ENCODE results near the gene KIF25. TPM values are rescaled to one million over a fixed set of nuclear protein-coding genes. Genes with fewer than 3 reads are reported as not detected.

KIF25 gene
- total RNA-seq, 1 experiment from 2014 or later, result 0.28 TPM

DNA sequence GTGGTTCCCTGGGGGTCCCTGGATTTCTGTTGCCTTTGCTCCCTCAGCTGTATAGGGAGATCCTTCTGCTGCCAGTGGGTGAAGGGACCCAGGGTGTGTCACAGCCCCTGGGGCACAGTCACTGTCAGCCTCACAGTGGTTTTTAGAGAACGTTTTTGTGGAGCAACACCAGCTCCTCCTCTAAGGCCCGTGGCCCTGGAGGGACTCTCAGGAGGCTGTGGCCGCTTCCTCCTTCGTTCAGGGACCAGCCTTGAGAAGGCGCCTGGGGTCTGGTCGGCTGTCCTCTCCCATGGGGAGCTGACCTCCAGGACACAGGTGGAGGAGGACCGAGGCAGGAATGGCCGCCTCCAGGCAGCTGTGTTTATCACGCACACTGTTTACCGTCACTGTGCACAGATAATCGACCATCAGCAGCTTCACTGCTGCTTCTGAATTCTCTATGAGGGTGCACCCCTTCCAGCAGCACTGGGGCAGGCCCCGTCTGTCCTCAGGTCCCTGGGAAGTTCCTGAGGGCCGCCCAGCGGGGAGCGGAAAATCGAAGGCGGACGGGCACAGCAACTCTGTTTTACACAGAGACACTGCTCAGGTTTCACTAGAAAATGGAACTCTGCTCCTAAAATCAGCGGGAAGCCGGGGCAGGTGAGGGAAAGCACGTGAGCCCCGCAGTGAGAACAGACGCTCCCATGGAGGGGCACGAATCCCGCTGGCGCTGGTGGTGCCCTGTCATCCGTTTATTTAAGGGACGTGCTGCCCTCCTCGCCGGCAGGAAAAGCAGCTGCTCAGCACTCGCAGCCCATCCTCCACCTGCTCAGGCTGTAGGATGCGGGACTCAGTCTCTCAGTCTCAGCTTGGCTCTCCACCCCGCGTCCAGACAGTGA, 92.0 kb downstream of the KIF25 start (continued):
- TF ChIP-seq, protein P1, sequence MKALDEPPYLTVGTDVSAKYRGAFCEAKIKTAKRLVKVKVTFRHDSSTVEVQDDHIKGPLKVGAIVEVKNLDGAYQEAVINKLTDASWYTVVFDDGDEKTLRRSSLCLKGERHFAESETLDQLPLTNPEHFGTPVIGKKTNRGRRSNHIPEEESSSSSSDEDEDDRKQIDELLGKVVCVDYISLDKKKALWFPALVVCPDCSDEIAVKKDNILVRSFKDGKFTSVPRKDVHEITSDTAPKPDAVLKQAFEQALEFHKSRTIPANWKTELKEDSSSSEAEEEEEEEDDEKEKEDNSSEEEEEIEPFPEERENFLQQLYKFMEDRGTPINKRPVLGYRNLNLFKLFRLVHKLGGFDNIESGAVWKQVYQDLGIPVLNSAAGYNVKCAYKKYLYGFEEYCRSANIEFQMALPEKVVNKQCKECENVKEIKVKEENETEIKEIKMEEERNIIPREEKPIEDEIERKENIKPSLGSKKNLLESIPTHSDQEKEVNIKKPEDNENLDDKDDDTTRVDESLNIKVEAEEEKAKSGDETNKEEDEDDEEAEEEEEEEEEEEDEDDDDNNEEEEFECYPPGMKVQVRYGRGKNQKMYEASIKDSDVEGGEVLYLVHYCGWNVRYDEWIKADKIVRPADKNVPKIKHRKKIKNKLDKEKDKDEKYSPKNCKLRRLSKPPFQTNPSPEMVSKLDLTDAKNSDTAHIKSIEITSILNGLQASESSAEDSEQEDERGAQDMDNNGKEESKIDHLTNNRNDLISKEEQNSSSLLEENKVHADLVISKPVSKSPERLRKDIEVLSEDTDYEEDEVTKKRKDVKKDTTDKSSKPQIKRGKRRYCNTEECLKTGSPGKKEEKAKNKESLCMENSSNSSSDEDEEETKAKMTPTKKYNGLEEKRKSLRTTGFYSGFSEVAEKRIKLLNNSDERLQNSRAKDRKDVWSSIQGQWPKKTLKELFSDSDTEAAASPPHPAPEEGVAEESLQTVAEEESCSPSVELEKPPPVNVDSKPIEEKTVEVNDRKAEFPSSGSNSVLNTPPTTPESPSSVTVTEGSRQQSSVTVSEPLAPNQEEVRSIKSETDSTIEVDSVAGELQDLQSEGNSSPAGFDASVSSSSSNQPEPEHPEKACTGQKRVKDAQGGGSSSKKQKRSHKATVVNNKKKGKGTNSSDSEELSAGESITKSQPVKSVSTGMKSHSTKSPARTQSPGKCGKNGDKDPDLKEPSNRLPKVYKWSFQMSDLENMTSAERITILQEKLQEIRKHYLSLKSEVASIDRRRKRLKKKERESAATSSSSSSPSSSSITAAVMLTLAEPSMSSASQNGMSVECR (CRISPR knock-in tag; IDR thresholded peaks at IDR 0.05; ENCODE audit: borderline replicate concordance), result no peak
- TF ChIP-seq TP53 (CRISPR knock-in tag; IDR thresholded peaks at IDR 0.05), result no peak
- TF ChIP-seq, protein P2, sequence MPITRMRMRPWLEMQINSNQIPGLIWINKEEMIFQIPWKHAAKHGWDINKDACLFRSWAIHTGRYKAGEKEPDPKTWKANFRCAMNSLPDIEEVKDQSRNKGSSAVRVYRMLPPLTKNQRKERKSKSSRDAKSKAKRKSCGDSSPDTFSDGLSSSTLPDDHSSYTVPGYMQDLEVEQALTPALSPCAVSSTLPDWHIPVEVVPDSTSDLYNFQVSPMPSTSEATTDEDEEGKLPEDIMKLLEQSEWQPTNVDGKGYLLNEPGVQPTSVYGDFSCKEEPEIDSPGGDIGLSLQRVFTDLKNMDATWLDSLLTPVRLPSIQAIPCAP (CRISPR knock-in tag; IDR thresholded peaks at IDR 0.05), result no peak
- TF ChIP-seq ZNF671 (CRISPR knock-in tag; IDR thresholded peaks at IDR 0.05), result no peak

DNA sequence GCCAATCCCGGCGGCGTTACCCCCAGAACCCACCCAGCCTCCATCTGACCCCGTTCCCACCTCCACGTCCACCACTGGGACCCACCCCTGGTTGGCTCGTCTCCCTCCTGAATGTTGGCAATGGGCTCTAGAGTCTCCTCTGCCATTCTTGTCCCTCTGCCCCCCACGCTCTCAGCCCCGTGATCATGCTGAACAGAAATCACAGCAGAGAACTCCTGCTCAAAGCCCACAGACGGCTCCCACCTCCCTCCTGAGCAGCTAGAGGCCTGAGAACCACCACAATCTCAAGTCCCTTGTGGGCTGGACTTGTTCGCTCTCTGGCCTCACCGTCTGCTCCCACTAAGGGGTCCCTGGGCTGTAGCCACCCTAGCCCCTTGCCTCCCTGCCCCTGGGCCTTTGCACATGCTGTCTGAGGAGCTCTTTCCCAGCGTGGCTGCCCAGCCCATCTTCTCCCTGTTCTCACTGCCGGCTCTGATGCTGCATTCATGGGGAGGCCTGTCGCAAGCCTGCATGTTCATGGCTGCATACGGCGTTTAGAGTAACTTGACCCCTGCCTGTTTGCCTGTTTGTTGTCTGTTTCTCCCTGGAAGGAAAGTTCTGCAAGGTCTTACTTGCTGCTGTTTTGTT, 92.7 kb downstream of the KIF25 start:
- Mint-ChIP-seq H3K4me1 (peaks cover 27% of the 10 kb centered on the region), H3K4me3 (no peak overlapping the region), H3K36me3 (no peaks in the 10 kb centered on the region), H3K9me3 (0 out of 2 replicates have a peak, but pooled peaks cover 4% of the 10 kb centered on the region), H3K27me3 (ENCODE audit: low read depth) (no peaks in the 10 kb centered on the region), H3K27ac (no peak overlapping the region)
- POLR2A ChIA-PET, result interaction anchor here (0.9 kb wide), 1 partner anchor 19 kb away, joined by 3 read pairs; no protein-coding TSS in a partner anchor
- CTCF ChIA-PET, result interaction anchor here (5.0 kb wide), 1 partner anchor 30 kb away, joined by 16 read pairs; no protein-coding TSS in a partner anchor
- TF ChIP-seq GTF2I (CRISPR knock-in tag; conservative IDR thresholded peaks at IDR 0.05), result 0 out of 2 replicates have a peak, but pooled peaks have one; percentile 27
- TF ChIP-seq ZNF232 (CRISPR knock-in tag; IDR thresholded peaks at IDR 0.05), result no peak
- no peak for DNase-seq (ENCODE audit: low spot score)
- no peak for ATAC-seq

DNA sequence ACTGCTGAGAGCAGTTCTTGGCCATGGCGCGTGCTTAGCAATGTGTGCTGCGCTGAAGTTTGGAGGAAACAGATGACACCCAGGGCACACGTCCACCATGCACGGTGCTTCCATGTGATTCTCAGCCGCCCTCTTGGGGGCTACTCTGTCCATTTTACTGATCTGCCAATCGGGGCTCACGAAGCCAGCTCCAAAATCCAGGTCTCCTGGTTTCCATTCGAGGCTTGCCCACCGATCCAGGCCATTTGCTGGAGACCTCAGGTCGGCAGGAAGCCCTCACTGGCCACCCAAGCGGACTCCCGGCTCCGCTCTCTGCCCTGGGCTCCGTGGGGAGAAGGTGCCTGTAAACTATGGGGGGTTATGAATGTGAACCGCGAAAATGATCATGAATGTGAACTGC, 93.2 kb downstream of the KIF25 start:
- Mint-ChIP-seq H3K9me3 (0 out of 2 replicates have a peak, but pooled peaks cover 4% of the 10 kb centered on the region), H3K27me3 (ENCODE audit: low read depth) (no peaks in the 10 kb centered on the region), H3K4me3 (no peak overlapping the region), H3K36me3 (no peaks in the 10 kb centered on the region), H3K4me1 (peaks cover 27% of the 10 kb centered on the region), H3K27ac (no peak overlapping the region)
- ATAC-seq (no peak), DNase-seq (ENCODE audit: low spot score) (no peak)
- POLR2A ChIA-PET, result no interaction called here
- TF ChIP-seq ZNF232 (CRISPR knock-in tag; IDR thresholded peaks at IDR 0.05) (no peak), ZNF396 (CRISPR knock-in tag; IDR thresholded peaks at IDR 0.05; ENCODE audit: borderline replicate concordance) (no peak)
- TF ChIP-seq, protein P3, sequence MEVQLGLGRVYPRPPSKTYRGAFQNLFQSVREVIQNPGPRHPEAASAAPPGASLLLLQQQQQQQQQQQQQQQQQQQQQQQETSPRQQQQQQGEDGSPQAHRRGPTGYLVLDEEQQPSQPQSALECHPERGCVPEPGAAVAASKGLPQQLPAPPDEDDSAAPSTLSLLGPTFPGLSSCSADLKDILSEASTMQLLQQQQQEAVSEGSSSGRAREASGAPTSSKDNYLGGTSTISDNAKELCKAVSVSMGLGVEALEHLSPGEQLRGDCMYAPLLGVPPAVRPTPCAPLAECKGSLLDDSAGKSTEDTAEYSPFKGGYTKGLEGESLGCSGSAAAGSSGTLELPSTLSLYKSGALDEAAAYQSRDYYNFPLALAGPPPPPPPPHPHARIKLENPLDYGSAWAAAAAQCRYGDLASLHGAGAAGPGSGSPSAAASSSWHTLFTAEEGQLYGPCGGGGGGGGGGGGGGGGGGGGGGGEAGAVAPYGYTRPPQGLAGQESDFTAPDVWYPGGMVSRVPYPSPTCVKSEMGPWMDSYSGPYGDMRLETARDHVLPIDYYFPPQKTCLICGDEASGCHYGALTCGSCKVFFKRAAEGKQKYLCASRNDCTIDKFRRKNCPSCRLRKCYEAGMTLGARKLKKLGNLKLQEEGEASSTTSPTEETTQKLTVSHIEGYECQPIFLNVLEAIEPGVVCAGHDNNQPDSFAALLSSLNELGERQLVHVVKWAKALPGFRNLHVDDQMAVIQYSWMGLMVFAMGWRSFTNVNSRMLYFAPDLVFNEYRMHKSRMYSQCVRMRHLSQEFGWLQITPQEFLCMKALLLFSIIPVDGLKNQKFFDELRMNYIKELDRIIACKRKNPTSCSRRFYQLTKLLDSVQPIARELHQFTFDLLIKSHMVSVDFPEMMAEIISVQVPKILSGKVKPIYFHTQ (CRISPR knock-in tag; IDR thresholded peaks at IDR 0.05), result no peak
- CTCF ChIA-PET, result interaction anchor here (5.0 kb wide), 1 partner anchor 30 kb away, joined by 16 read pairs; no protein-coding TSS in a partner anchor

All from WTC11 (cell line).